Endothelial cell of umbilical vein (primary cell): Measurements from ENCODE around the gene MAMSTR. TPM values are rescaled to one million over a fixed set of nuclear protein-coding genes. Genes with fewer than 3 reads are reported as not detected.
A peak's percentile ranks its signal among the peaks of the same experiment; 100 is the strongest.

ENCODE experiments used
- BruUV-seq: library from RNA; stranded (reverse); fragments of 400-500 nt; replicated peaks from 2 replicates; lab custom pipeline; 2021; lab: Mats Ljungman, UMichigan
- CTCF ChIA-PET: fragments of 300-600, 350-600 bp; sonication (Branson Sonifier 250); formaldehyde crosslinking; loops from one replicate; lab custom pipeline; 2021; ENCODE audit warnings: antibody characterized with exemption, inconsistent platforms; lab: Charles Lee
- POLR2A ChIA-PET: fragments of 300-600, 350-600 bp; sonication (Branson Sonifier 250); formaldehyde crosslinking; loops from one replicate; lab custom pipeline; 2021; ENCODE audit warnings: antibody characterized with exemption, inconsistent platforms; lab: Charles Lee
- DNase-seq: peaks from one replicate; pipeline ENCODE4 v3.0.0-alpha.2; 2011; ENCODE audit warnings: low read depth, low spot score
- FAIRE-seq: peaks from 2 replicates; lab custom pipeline; 2011; peaks lifted over from hg19 to GRCh38; lab: Jason Lieb, UNC
- H2AFZ ChIP-seq: 2 replicates; pipeline ENCODE4 v1.6.0; 2012; ENCODE audit warnings: low read depth, low read length, control low read depth, inconsistent platforms
- H3K27ac ChIP-seq: 2 replicates; pipeline ENCODE4 v1.5.1; 2011; ENCODE audit warnings: low read depth, mild to moderate bottlenecking, control low read depth, low read length, moderate library complexity; ENCODE audit not compliant: insufficient read depth
- H3K27me3 ChIP-seq, 2 experiments: 2 replicates each; pipeline versions ENCODE4 v1.6.0 to v1.6.1; 2011; ENCODE audit warnings: low read length in 2 of 2, mixed read lengths in 1 of 2; ENCODE audit not compliant: control insufficient read depth in 2 of 2, insufficient read depth in 2 of 2
- H3K36me3 ChIP-seq, 2 experiments: 2 replicates in 1 of 2; 3 replicates in 1 of 2; pipeline ENCODE4 v1.5.1; 2011; ENCODE audit warnings: low read length in 2 of 2, mild to moderate bottlenecking in 1 of 2, moderate library complexity in 1 of 2; ENCODE audit not compliant: control insufficient read depth in 2 of 2, insufficient read depth in 2 of 2; ENCODE audit errors: extremely low read depth in 1 of 2
- H3K4me1 ChIP-seq: 3 replicates; pipeline ENCODE4 v1.5.1; 2011; ENCODE audit warnings: mild to moderate bottlenecking, low read length; ENCODE audit not compliant: control insufficient read depth, insufficient read depth; ENCODE audit errors: extremely low read depth
- H3K4me2 ChIP-seq: 2 replicates; pipeline ENCODE4 v1.6.1; 2011; ENCODE audit warnings: low read length, control low read depth, mixed read lengths; ENCODE audit not compliant: insufficient read depth
- H3K4me3 ChIP-seq, 3 experiments: fragments of 200-600 bp in 1 of 3; sonication (generic), shearing (Covaris generic) in 1 of 3; replicated peaks in 1 of 3; 2 replicates each; pipeline ENCODE4 v1.5.1; 2011 to 2016; ENCODE audit warnings: control low read depth in 3 of 3, low read length in 3 of 3, mild to moderate bottlenecking in 2 of 3, inconsistent platforms in 1 of 3, low read depth in 1 of 3, moderate library complexity in 1 of 3; ENCODE audit not compliant: insufficient read depth in 1 of 3
- H3K79me2 ChIP-seq: 2 replicates; pipeline ENCODE4 v1.6.0; 2012; ENCODE audit warnings: low read length, inconsistent platforms; ENCODE audit not compliant: control insufficient read depth, insufficient read depth
- H3K9ac ChIP-seq: replicated peaks from 2 replicates; pipeline ENCODE3; 2011; ENCODE audit warnings: low read length, control low read depth; ENCODE audit not compliant: insufficient read depth; ENCODE audit errors: extremely low read depth
- H3K9me1 ChIP-seq: replicated peaks from 3 replicates; pipeline ENCODE4 v1.6.0; 2011; ENCODE audit warnings: mild to moderate bottlenecking, low read length; ENCODE audit not compliant: control insufficient read depth, insufficient read depth; ENCODE audit errors: extremely low read depth
- H3K9me3 ChIP-seq: replicated peaks from 2 replicates; pipeline ENCODE4 v1.5.1; 2012; ENCODE audit warnings: low read length, inconsistent platforms; ENCODE audit not compliant: control insufficient read depth, insufficient read depth
- H4K20me1 ChIP-seq: replicated peaks from 2 replicates; pipeline ENCODE3; 2011; ENCODE audit warnings: mild to moderate bottlenecking, low read length; ENCODE audit not compliant: control insufficient read depth, insufficient read depth; ENCODE audit errors: extremely low read depth
- CTCF ChIP-seq, 2 donors: IDR thresholded peaks; 1 replicate in 1 of 2; 2 replicates in 1 of 2; pipeline ENCODE4 v1.5.1; 2011; ENCODE audit warnings: low read length in 2 of 2, mild to moderate bottlenecking in 2 of 2, moderate library complexity in 2 of 2, control low read depth in 1 of 2, inconsistent platforms in 1 of 2, low read depth in 1 of 2; ENCODE audit not compliant: insufficient read depth in 1 of 2; ENCODE audit errors: extremely low read depth in 1 of 2
- EZH2 ChIP-seq: IDR thresholded peaks from 2 replicates; pipeline ENCODE4 v1.6.1; 2012; ENCODE audit warnings: borderline replicate concordance, low read depth, mild to moderate bottlenecking, moderate library complexity, low read length, inconsistent platforms; ENCODE audit not compliant: severe bottlenecking
- FOS ChIP-seq: IDR thresholded peaks from 2 replicates; pipeline ENCODE4 v1.6.1; 2011; ENCODE audit warnings: mild to moderate bottlenecking, low read length, moderate library complexity, borderline replicate concordance; ENCODE audit not compliant: insufficient read depth
- GATA2 ChIP-seq: IDR thresholded peaks from 2 replicates; pipeline ENCODE4 v1.7.0; 2011; ENCODE audit warnings: low read depth, mild to moderate bottlenecking, moderate library complexity, mixed read lengths, low read length; ENCODE audit not compliant: insufficient read length, insufficient read depth
- JUN ChIP-seq: IDR thresholded peaks from 2 replicates; pipeline ENCODE4 v1.6.1; 2011; ENCODE audit warnings: borderline replicate concordance, low read depth; ENCODE audit not compliant: insufficient read length, insufficient read depth
- MAX ChIP-seq: IDR thresholded peaks from 2 replicates; pipeline ENCODE4 v1.6.1; 2011; ENCODE audit not compliant: insufficient read depth, insufficient read length
- MYC ChIP-seq: IDR thresholded peaks from one replicate; pipeline ENCODE4 v1.6.1; 2011; ENCODE audit warnings: mild to moderate bottlenecking, low read depth, low read length
- POLR2A ChIP-seq: IDR thresholded peaks from 2 replicates; pipeline ENCODE4 v1.6.1; 2012; ENCODE audit warnings: low read depth, mild to moderate bottlenecking, control low read depth, low read length
- POLR2AphosphoS5 ChIP-seq: IDR thresholded peaks from 2 replicates; pipeline ENCODE4 v1.6.1; 2012; ENCODE audit warnings: low read depth, mild to moderate bottlenecking, control low read depth, low read length, moderate library complexity; ENCODE audit not compliant: insufficient read depth
- dilution Hi-C: fragments of 300-500 bp; cut with MboI; formaldehyde crosslinking; loops from one replicate; pipeline ENCODE4 v1.15.0; 2019; ENCODE audit warnings: low sequenced_read_pairs; ENCODE audit not compliant: extremely low pct_ligation_motif_present
- intact Hi-C: fragments of 100-400 bp; cut with micrococcal nuclease; formaldehyde crosslinking; loops from one replicate; pipeline ENCODE4 v1.10.0; 2022
- polyA plus RNA-seq, 4 experiments: library from polyadenylated mRNA; depleted of rRNA in 3 of 4; stranded (reverse) in 3 of 4; unstranded in 1 of 4; fragments of >200 nt; gene quantifications; 2 replicates each; pipeline versions ENCODE4 v1.2.1 to v1.2.3, GENCODE V29; 2011 to 2012; ENCODE audit warnings: missing spikeins in 1 of 4
- total RNA-seq: library from RNA; stranded (reverse); gene quantifications from 2 replicates; pipeline ENCODE4 v1.2.3, GENCODE V29; 2021

Gene MAMSTR
- total and polyA plus RNA-seq, 2 donors (not counting 3 experiments of a cell fraction or from before 2014, with no cell fraction given), result 0.57 to 0.84 TPM

GRCh38 chr19:48724796-48725753, 5.5 kb upstream of the MAMSTR start:
- peak; percentile 93 for TF ChIP-seq JUN
- no peak for TF ChIP-seq MAX
- no peak for TF ChIP-seq GATA2
- no peak for TF ChIP-seq CTCF (IDR thresholded peaks at IDR 0.05; ENCODE audit: extremely low read depth in 1 of 2, insufficient read depth in 1 of 2, low read depth in 1 of 2, low read length in 2 of 2)
- TF ChIP-seq POLR2AphosphoS5, result peak; percentile 92
- TF ChIP-seq MYC, result no peak
- no peak for TF ChIP-seq EZH2
- peak; percentile 56 for TF ChIP-seq FOS
- TF ChIP-seq POLR2A, result no peak
- intact Hi-C loops (loop anchor here (1.0 kb wide), 3 partner anchors 11 to 50 kb away; no protein-coding TSS in a partner anchor), dilution Hi-C loops (no loop called here)
- Histone ChIP-seq H3K9me1 (no peaks in the 10 kb centered on the region), H3K4me2 (peak overlapping the region; percentile 53), H4K20me1 (no peaks in the 10 kb centered on the region), H3K4me3 (no peak overlapping the region), H3K27me3 (no peaks in the 10 kb centered on the region), H3K27ac (peak overlapping the region; percentile 97), H3K4me1 (peaks cover 33% of the 10 kb centered on the region), H3K36me3 (peaks cover 9 to 28% of the 10 kb centered on the region in 2 experiments), H3K79me2 (no peaks in the 10 kb centered on the region), H2AFZ (peak overlapping the region; percentile 8), H3K9me3 (no peaks in the 10 kb centered on the region), H3K9ac (peak overlapping the region; percentile 67)
- POLR2A ChIA-PET, result interaction anchor here (0.6 to 1.7 kb wide), 8 partner anchors 9 to 106 kb away, joined by 3 to 8 read pairs (median 3); partner anchors contain the start of genes RPL18 and SPHK2
- DNase-seq, result peak; percentile 100
- CTCF ChIA-PET, result interaction anchor here (1.0 to 2.1 kb wide), 7 partner anchors 9 to 245 kb away, joined by 3 to 30 read pairs (median 11); partner anchors contain the start of genes CA11 and RASIP1
- FAIRE-seq, result peak; percentile 99
- TSS peak; percentile 49 for BruUV-seq
